Activated naive CD8-positive, alpha-beta T cell treated with anti-CD3 and anti-CD28 coated beads for 36 hours (primary cell): Measurements from ENCODE around the gene HEATR5B. TPM values are rescaled to one million over a fixed set of nuclear protein-coding genes. Genes with fewer than 3 reads are reported as not detected.
"Not testable (repeated sequence)": the region's sequence is repeated elsewhere in the genome, so short reads cannot be mapped to it uniquely, and the experiment has no call there.

Experiments
- DNase-seq: peaks from one replicate; pipeline ENCODE4 v3.0.0; 2021
- H3K27ac Mint-ChIP-seq: one replicate; pipeline ENCODE4 v1.8.0; 2022; ENCODE audit warnings: mild to moderate bottlenecking, moderate library complexity, mixed read lengths
- H3K27me3 Mint-ChIP-seq: one replicate; pipeline ENCODE4 v1.8.0; 2022; ENCODE audit warnings: mild to moderate bottlenecking, mixed read lengths
- H3K36me3 Mint-ChIP-seq: one replicate; pipeline ENCODE4 v1.8.0; 2021; ENCODE audit warnings: mild to moderate bottlenecking, mixed read lengths
- H3K4me1 Mint-ChIP-seq: one replicate; pipeline ENCODE4 v1.8.0; 2021; ENCODE audit warnings: mixed read lengths
- H3K4me3 Mint-ChIP-seq: one replicate; pipeline ENCODE4 v1.8.0; 2022; ENCODE audit warnings: mild to moderate bottlenecking, moderate library complexity, mixed read lengths
- H3K9me3 Mint-ChIP-seq: one replicate; pipeline ENCODE4 v1.8.0; 2022; ENCODE audit warnings: mixed read lengths
- total RNA-seq, 2 experiments: library from RNA; stranded (reverse); gene quantifications; one replicate each; pipeline ENCODE4 v1.2.3, GENCODE V29; 2021

HEATR5B gene
- total RNA-seq, 2 experiments from 2014 or later: 14.5 to 14.6 TPM

DNA sequence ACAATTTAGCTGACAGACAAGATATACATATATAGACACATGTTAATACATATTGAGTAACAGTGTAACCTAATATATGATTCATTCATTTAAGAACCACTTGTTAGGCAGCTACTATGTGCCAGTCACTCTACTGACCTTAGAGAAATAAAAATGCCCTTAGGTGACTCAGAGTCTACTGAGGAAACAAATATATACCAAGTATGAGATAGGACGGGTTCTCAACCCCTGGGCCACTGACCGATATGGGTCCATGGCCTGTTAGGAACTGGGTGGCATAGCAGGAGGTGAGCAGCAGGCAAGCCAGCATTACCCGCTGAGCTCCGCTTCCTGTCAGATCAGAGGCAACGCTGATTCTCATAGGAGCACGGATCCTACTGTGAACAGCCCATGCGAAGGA lies 132.6 kb downstream of the HEATR5B start:
- Mint-ChIP-seq H3K27me3 (no peaks in the 10 kb centered on the region), H3K36me3 (peaks cover 13% of the 10 kb centered on the region), H3K9me3 (no peaks in the 10 kb centered on the region), H3K4me1 (peaks cover 34% of the 10 kb centered on the region), H3K27ac (no peak overlapping the region), H3K4me3 (no peak overlapping the region)
- DNase-seq: no peak

DNA sequence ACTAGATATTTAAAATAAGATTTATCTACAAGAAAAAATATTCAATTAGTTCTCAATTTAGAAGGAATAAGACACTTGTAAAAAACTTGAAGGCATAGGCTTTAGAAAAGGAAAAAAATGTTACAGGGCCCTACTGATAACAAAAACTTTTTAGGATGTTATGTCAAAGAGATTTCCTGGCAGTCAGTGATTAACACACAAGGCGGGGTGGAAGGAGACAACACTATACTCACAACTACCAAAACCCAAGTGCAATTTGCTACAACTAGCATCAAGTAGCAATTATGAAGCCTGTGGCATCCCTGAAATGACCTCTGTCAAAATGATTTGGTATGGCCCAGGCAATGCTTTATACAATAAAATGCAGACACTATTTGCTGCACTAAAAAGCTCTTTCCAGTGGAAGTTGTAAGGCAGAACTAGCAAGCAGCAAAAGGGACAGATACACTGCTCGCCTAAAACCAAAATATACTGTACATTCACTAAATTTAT lies 133.1 kb downstream of the HEATR5B start:
- Mint-ChIP-seq H3K4me1 (peaks cover 31% of the 10 kb centered on the region), H3K9me3 (no peaks in the 10 kb centered on the region), H3K27ac (no peak overlapping the region), H3K36me3 (peaks cover 13% of the 10 kb centered on the region), H3K27me3 (no peaks in the 10 kb centered on the region), H3K4me3 (no peak overlapping the region)
- no peak for DNase-seq

DNA sequence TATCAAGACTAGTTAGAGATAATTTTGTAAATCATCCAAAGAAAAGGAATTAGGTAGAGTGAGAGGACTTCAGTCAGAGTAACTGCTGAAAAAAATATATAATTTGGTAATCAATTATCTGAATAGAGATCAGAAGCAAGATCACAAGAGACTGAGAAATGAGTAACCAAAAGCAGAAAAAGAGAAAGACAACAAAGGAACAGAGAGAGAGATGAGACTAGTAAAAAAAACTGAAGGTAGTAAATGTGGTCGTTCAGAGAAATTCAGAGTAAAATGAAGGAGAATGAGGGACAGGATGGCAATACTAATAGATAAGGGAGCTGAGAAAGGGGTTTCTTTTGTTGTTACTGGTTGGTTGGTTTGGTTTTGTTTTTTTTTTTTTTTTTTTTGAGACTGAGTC lies 134.3 kb downstream of the HEATR5B start:
- Mint-ChIP-seq H3K9me3 (no peaks in the 10 kb centered on the region), H3K4me3 (no peak overlapping the region), H3K27me3 (no peaks in the 10 kb centered on the region), H3K36me3 (peaks cover 13% of the 10 kb centered on the region), H3K27ac (no peak overlapping the region), H3K4me1 (peaks cover 27% of the 10 kb centered on the region)
- no peak for DNase-seq

DNA sequence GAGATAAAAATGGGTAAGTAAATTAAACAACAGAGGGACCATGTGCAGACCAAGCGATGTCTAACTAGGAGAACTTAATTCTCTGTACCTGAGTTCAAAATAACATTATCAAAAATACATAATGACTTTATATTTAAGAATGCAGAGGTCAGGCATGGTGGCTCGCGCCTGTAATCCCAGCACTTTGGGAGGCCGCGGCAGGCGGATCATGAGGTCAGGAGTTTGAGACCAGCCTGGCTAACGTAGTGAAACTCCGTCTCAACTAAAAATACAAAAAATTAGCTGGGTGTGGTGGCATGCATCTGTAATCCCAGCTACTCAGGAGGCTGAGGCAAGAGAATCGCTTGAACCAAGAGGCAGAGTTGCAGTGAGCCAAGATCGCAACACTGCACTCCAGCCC lies 138.9 kb downstream of the HEATR5B start:
- DNase-seq, H3K27me3 Mint-ChIP-seq, H3K27ac Mint-ChIP-seq, H3K9me3 Mint-ChIP-seq, H3K4me3 Mint-ChIP-seq: not testable (repeated sequence)
- H3K4me1 Mint-ChIP-seq: peaks cover 14% of the 10 kb centered on the region
- peaks cover 10% of the 10 kb centered on the region for H3K36me3 Mint-ChIP-seq

DNA sequence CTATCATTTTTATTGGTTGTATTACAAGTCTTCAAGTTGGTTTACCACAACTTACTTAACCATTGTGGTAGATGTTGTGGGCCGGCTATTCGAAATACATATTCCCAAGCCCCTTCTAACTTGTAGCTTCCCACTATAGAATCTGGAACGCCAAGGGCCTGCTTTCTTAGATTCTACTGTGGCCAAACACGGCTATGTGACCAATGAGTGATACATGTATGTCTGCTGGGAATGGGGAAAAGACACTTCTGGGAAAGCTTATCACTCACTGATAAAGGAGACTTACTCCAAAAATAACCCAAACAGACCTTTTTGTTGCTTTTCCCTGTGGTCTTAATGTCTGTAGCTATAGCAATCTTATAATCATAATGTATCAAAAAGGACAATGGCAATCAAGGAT lies 142.3 kb downstream of the HEATR5B start:
- no peaks in the 10 kb centered on the region for H3K4me1 Mint-ChIP-seq
- peaks cover 8% of the 10 kb centered on the region for H3K36me3 Mint-ChIP-seq
- DNase-seq: no peak
- H3K27ac Mint-ChIP-seq: no peak overlapping the region
- H3K4me3 Mint-ChIP-seq: no peak overlapping the region
- no peaks in the 10 kb centered on the region for H3K9me3 Mint-ChIP-seq
- no peaks in the 10 kb centered on the region for H3K27me3 Mint-ChIP-seq

DNA sequence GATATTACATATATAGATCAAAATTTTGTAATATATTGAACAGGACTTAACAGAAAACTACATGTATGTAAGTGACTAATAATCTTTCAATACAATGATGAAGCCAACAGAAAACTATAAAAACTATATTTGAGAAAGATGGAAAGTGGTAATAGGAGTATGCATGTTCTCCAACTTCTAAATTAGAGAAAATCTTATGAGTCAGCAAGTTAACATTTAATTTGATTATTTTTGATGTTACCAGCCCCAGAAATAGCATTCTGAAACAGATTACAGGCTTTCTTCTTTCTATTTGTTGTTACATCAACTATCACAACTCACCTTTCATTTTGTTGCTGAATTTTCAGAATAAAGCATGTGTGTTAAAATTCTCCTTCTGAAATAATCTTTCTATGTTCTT lies 147.6 kb downstream of the HEATR5B start:
- H3K36me3 Mint-ChIP-seq: peaks cover 14% of the 10 kb centered on the region
- not testable (repeated sequence) for H3K27ac Mint-ChIP-seq, H3K4me3 Mint-ChIP-seq, H3K9me3 Mint-ChIP-seq, DNase-seq, H3K27me3 Mint-ChIP-seq, H3K4me1 Mint-ChIP-seq

DNA sequence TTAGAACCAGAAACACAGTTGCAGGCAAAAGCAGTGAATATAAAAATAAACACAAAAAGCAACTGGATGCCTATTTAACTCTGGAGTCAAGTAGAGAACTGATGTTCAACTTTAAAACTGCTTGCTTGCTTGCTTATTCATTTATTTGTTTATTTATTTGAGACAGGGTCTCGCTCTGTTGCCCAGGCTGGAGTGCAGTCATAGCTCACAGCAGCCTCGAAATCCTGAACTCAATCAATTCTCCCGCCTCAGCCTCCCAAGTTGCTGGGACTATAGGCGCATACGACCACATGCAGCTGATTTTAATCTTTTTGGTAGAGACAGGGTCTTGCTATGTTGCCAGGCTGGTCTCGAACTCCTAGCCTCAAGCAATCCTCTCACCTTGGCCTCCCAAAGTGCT lies 152.5 kb downstream of the HEATR5B start:
- not testable (repeated sequence) for H3K4me1 Mint-ChIP-seq, H3K36me3 Mint-ChIP-seq, H3K27me3 Mint-ChIP-seq, H3K9me3 Mint-ChIP-seq, H3K4me3 Mint-ChIP-seq, H3K27ac Mint-ChIP-seq, DNase-seq

Other genes starting within 250 kb of the HEATR5B start
- 10 to 100 TPM; 30.8 TPM for gene STRN, start 117.8 kb downstream of the HEATR5B start, total RNA-seq
- gene GPATCH11, start 146 bp upstream of the HEATR5B start, total RNA-seq: 10 to 100 TPM; 12.5 to 14.6 TPM
- 10 to 100 TPM; 68.7 to 74.8 TPM for gene EIF2AK2, start 72.6 kb upstream of the HEATR5B start, total RNA-seq
- gene SULT6B1, start 104.3 kb upstream of the HEATR5B start, total RNA-seq: not detected
- 10 to 100 TPM; 37.3 to 38.8 TPM for gene CEBPZOS, start 112.1 kb upstream of the HEATR5B start, total RNA-seq
- gene CEBPZ, start 147.2 kb upstream of the HEATR5B start, total RNA-seq: 100 to 1,000 TPM; 102 to 119 TPM
- gene NDUFAF7, start 147.3 kb upstream of the HEATR5B start, total RNA-seq: 10 to 100 TPM; 20.9 to 21.3 TPM
- 10 to 100 TPM; 41.7 to 42.1 TPM for gene PRKD3, start 240.5 kb upstream of the HEATR5B start, total RNA-seq